OCI-LY7 (cell line): ENCODE measurements around the gene DIMT1. TPM values are rescaled to one million over a fixed set of nuclear protein-coding genes. Genes with fewer than 3 reads are reported as not detected.

Source experiments
- BruUV-seq: library from RNA; stranded (reverse); fragments of 400-500 nt; replicated peaks from 2 replicates; lab custom pipeline; 2021; lab: Mats Ljungman, UMichigan
- CTCF ChIA-PET: fragments of 300-600 bp; sonication (Branson Sonifier 250); formaldehyde crosslinking; loops from one replicate; lab custom pipeline; 2022; ENCODE audit warnings: antibody characterized with exemption; ENCODE audit not compliant: unreplicated experiment; lab: Charles Lee
- POLR2A ChIA-PET: fragments of 300-600 bp; sonication (Branson Sonifier 250); formaldehyde crosslinking; loops from one replicate; lab custom pipeline; 2022; ENCODE audit warnings: antibody characterized with exemption; lab: Charles Lee
- DNase-seq: peaks from one replicate; pipeline ENCODE4 v3.0.0-alpha.2; 2015; ENCODE audit warnings: low spot score
- H2AFZ ChIP-seq: fragments of 200-600 bp; sonication (generic), shearing (Covaris generic); 2 replicates; pipeline ENCODE4 v1.6.1; 2014; ENCODE audit warnings: mild to moderate bottlenecking, antibody characterized with exemption, low read length, moderate library complexity
- H3K27ac ChIP-seq: fragments of 200-600 bp; sonication (generic); 2 replicates; pipeline ENCODE4 v1.5.1; 2014; ENCODE audit warnings: mixed run types, low read depth, mild to moderate bottlenecking, moderate library complexity, low read length, inconsistent platforms; ENCODE audit not compliant: poor library complexity, severe bottlenecking
- H3K36me3 ChIP-seq: fragments of 200-600 bp; sonication (generic); 2 replicates; pipeline ENCODE4 v1.6.1; 2014; ENCODE audit warnings: mild to moderate bottlenecking, antibody characterized with exemption, low read length, moderate library complexity, mixed read lengths; ENCODE audit not compliant: insufficient read depth
- H3K4me1 ChIP-seq: fragments of 200-600 bp; sonication (generic); 2 replicates; pipeline ENCODE4 v1.5.1; 2014; ENCODE audit warnings: mild to moderate bottlenecking, low read length; ENCODE audit not compliant: insufficient read depth, poor library complexity, severe bottlenecking
- H3K4me2 ChIP-seq: fragments of 200-600 bp; sonication (generic); 2 replicates; pipeline ENCODE4 v1.6.1; 2014; ENCODE audit warnings: mild to moderate bottlenecking, low read length
- H3K4me3 ChIP-seq: fragments of 200-600 bp; sonication (generic); 2 replicates; pipeline ENCODE4 v1.5.1; 2014; ENCODE audit warnings: mild to moderate bottlenecking, low read depth, low read length; ENCODE audit not compliant: poor library complexity, severe bottlenecking
- H3K79me2 ChIP-seq: fragments of 200-600 bp; sonication (generic); 2 replicates; pipeline ENCODE4 v1.6.1; 2016; ENCODE audit warnings: low read depth, mild to moderate bottlenecking, low read length, moderate library complexity, mixed read lengths; ENCODE audit not compliant: insufficient read depth
- H3K9me2 ChIP-seq: fragments of 200-600 bp; sonication (generic); 2 replicates; pipeline ENCODE4 v1.6.1; 2016; ENCODE audit warnings: mild to moderate bottlenecking, low read length, mixed read lengths; ENCODE audit not compliant: insufficient read depth
- H3K9me3 ChIP-seq: fragments of 200-600 bp; sonication (generic); 2 replicates; pipeline ENCODE4 v1.6.1; 2014; ENCODE audit warnings: mild to moderate bottlenecking, mixed run types, low read length, mixed read lengths
- H4K20me1 ChIP-seq: fragments of 200-600 bp; sonication (generic); 2 replicates; pipeline ENCODE4 v1.6.1; 2014; ENCODE audit warnings: mild to moderate bottlenecking, antibody characterized with exemption, low read length, moderate library complexity, mixed read lengths; ENCODE audit not compliant: insufficient read depth
- EZH2phosphoT487 ChIP-seq: fragments of 200-600 bp; sonication (generic); IDR thresholded peaks from 2 replicates; pipeline ENCODE4 v1.6.1; 2018; ENCODE audit warnings: low read depth, borderline replicate concordance, mild to moderate bottlenecking, mixed run types, antibody characterized with exemption, low read length, moderate library complexity, mixed read lengths
- intact Hi-C: fragments of 100-400 bp; cut with micrococcal nuclease; formaldehyde crosslinking; loops from one replicate; pipeline ENCODE4 v1.10.0; 2022; ENCODE audit not compliant: unreplicated experiment
- total RNA-seq, 2 experiments: library from RNA; depleted of rRNA in 1 of 2; stranded (reverse); fragments of >200 nt in 1 of 2; shearing (Covaris generic) in 1 of 2; gene quantifications; 2 replicates each; pipeline ENCODE4 v1.2.3, GENCODE V29; 2014 to 2022
- TF ChIP-seq, protein P1 (sequence below): fragments of 200-600 bp; sonication (generic); conservative IDR thresholded peaks from 2 replicates; pipeline ENCODE4 v1.5.1; 2014; ENCODE audit warnings: mild to moderate bottlenecking, antibody characterized with exemption, low read length, moderate library complexity, mixed read lengths

Gene DIMT1
- total RNA-seq, 2 experiments from 2014 or later: 30.1 to 46.4 TPM

DNA sequence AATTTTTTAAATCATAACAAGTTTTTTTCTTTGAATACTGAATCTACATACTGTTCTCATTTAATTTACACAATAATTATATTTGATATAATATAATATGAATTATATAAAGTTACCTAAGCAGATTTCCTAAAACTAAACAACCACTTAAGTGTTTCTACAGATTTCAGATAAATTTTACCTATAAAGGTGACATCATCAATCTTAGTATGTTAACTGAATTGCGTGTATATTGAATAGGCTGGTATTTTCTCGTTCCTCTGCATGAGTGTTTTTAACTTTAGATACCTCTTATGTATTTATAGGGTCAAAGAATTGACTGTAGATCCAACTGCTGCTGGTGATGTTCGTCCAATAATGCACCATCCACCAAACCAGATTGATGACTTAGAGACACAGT lies 30.3 kb downstream of the DIMT1 start:
- H3K4me1 ChIP-seq: no peaks in the 10 kb centered on the region
- no peaks in the 10 kb centered on the region for H4K20me1 ChIP-seq
- H3K79me2 ChIP-seq: no peaks in the 10 kb centered on the region
- no peak overlapping the region for H3K4me3 ChIP-seq
- no peak overlapping the region for H3K4me2 ChIP-seq
- no peak overlapping the region for H2AFZ ChIP-seq
- no peaks in the 10 kb centered on the region for H3K9me3 ChIP-seq
- no peak for TF ChIP-seq EZH2phosphoT487
- TF ChIP-seq, protein P1, sequence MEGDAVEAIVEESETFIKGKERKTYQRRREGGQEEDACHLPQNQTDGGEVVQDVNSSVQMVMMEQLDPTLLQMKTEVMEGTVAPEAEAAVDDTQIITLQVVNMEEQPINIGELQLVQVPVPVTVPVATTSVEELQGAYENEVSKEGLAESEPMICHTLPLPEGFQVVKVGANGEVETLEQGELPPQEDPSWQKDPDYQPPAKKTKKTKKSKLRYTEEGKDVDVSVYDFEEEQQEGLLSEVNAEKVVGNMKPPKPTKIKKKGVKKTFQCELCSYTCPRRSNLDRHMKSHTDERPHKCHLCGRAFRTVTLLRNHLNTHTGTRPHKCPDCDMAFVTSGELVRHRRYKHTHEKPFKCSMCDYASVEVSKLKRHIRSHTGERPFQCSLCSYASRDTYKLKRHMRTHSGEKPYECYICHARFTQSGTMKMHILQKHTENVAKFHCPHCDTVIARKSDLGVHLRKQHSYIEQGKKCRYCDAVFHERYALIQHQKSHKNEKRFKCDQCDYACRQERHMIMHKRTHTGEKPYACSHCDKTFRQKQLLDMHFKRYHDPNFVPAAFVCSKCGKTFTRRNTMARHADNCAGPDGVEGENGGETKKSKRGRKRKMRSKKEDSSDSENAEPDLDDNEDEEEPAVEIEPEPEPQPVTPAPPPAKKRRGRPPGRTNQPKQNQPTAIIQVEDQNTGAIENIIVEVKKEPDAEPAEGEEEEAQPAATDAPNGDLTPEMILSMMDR: no peak
- POLR2A ChIA-PET: no interaction called here
- BruUV-seq: no TSS peak
- no peaks in the 10 kb centered on the region for H3K9me2 ChIP-seq
- DNase-seq: no peak
- H3K36me3 ChIP-seq: peaks cover 92% of the 10 kb centered on the region
- no peak overlapping the region for H3K27ac ChIP-seq
- CTCF ChIA-PET: no interaction called here
- intact Hi-C loops: no loop called here

DNA sequence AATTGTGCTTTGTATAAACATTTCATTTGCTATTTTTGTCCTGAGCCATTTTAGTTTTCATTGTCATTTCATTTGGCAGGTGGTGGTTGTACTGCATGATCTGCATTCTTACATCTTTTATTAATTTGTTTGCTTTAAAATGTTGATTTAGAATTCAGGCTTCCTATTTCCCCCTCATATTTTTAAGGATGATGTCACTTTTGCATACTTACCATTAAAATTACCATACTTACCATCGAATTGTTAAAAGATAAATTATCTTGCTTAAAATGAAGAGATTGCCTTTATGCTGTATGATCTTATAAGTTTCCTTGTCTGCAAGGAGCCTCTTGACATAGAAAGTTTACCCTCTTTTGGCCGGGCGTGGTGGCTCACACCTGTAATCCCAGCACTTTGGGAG lies 31.1 kb downstream of the DIMT1 start:
- ChIA-PET POLR2A (no interaction called here), CTCF (no interaction called here)
- peaks cover 91% of the 10 kb centered on the region for H3K36me3 ChIP-seq
- no peak for DNase-seq
- H3K27ac ChIP-seq: no peak overlapping the region
- TF ChIP-seq, protein P1: no peak
- no peak for TF ChIP-seq EZH2phosphoT487
- H3K9me3 ChIP-seq: no peaks in the 10 kb centered on the region
- H4K20me1 ChIP-seq: no peaks in the 10 kb centered on the region
- no peaks in the 10 kb centered on the region for H3K79me2 ChIP-seq
- H3K4me2 ChIP-seq: no peak overlapping the region
- H2AFZ ChIP-seq: no peak overlapping the region
- BruUV-seq: no TSS peak
- intact Hi-C loops: no loop called here
- H3K9me2 ChIP-seq: no peaks in the 10 kb centered on the region
- no peak overlapping the region for H3K4me3 ChIP-seq
- H3K4me1 ChIP-seq: no peaks in the 10 kb centered on the region

DNA sequence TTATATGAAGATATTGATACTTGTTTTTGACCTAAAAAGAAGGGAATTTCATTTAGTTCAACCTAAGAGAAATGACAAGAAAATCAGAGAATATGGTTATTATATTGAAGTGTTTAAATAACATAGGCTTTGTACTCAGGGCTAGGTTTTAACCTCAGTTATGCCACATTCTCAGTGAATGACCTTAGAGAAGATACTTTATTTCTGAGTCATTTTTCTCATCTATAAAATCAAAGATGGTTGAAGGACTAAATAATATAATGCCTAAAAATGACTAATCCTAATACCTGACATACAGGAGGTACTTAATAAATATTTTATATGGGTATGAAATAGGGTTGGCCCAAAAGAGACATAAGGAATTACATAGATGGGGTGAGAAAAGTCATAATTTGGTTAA lies 32.3 kb downstream of the DIMT1 start:
- H3K79me2 ChIP-seq: no peaks in the 10 kb centered on the region
- CTCF ChIA-PET: no interaction called here
- no peaks in the 10 kb centered on the region for H3K4me1 ChIP-seq
- peaks cover 91% of the 10 kb centered on the region for H3K36me3 ChIP-seq
- no peak for DNase-seq
- no peak overlapping the region for H3K27ac ChIP-seq
- TF ChIP-seq, protein P1: no peak
- TF ChIP-seq EZH2phosphoT487: no peak
- no peaks in the 10 kb centered on the region for H3K9me3 ChIP-seq
- no TSS peak for BruUV-seq
- H3K4me2 ChIP-seq: no peak overlapping the region
- intact Hi-C loops: no loop called here
- H3K9me2 ChIP-seq: no peaks in the 10 kb centered on the region
- no peak overlapping the region for H2AFZ ChIP-seq
- POLR2A ChIA-PET: no interaction called here
- H3K4me3 ChIP-seq: no peak overlapping the region
- H4K20me1 ChIP-seq: no peaks in the 10 kb centered on the region
